ENCODE measurements around the gene APCDD1L.

Gene APCDD1L

GRCh38 chr20:58463256-58463655 is 51.9 kb downstream of the APCDD1L start:
- no peak for DNase-seq

GRCh38 chr20:58461899-58462298 is 53.3 kb downstream of the APCDD1L start:
- DNase-seq = no peak

GRCh38 chr20:58461104-58461503 is 54.1 kb downstream of the APCDD1L start:
- no peak for DNase-seq

DNA sequence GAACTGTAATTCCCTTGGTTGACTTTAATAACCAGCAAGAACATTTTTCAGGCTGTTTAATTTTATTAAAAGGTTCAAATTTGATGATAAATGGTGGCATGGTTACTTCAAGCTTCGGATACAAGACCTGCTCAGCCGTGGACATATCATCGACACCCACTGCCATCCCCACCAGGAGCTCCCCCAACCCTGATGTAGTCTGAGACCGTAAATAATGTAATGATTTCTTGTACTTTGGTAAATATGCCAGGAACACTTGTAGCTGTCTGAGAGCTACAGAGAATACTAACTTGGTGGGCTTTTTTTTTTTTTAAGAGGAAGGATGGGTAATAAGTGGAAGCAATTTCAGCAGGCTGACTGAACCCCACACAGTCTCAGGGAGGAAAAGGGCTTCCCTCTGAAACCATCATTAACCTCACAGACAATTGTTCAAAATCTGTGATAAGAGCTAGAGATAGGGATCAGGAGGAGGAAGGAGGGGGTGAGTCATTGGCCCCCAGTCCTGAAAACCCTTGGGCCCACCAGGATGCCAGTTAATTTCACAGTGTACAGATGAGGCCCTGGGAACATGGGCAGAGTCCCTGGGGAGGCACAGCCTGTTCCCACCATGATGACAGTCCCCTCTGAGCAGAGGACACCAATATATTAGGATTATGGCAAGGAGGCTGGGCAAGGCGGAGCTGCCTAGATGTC is 56.0 kb downstream of the APCDD1L start:
- no peak for DNase-seq

GRCh38 chr20:58458342-58459057 is 56.7 kb downstream of the APCDD1L start:
- DNase-seq = no peak

GRCh38 chr20:58457083-58457695 is 58.0 kb downstream of the APCDD1L start:
- no peak for DNase-seq

DNA sequence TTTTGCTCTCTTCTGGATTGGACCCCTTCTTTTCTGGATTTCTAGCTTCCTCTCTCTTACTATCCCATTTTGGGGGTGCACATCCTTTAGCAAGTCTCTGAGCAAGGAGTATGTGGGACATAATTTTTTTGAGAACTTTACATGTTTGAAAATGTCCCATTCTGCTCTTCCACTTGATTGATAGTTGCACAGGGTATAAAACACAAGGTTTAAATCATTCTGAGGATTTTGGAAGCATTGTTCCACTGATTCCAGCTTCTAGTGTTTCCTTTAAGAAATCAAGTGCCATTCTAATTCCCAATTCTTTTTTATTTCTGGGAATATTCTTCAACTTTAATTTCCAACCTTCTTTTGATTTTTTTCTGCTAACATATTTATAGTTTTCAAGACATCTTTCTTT is 60.7 kb downstream of the APCDD1L start:
- no peak for DNase-seq

- no peak for DNase-seq
These were observed 61.8 kb downstream of the APCDD1L start for GRCh38 chr20:58453391-58453790.

GRCh38 chr20:58452667-58453255 is 62.4 kb downstream of the APCDD1L start:
- no peak for DNase-seq

GRCh38 chr20:58450254-58450653 is 64.9 kb downstream of the APCDD1L start:
- no peak for DNase-seq

GRCh38 chr20:58449681-58450221 is 65.4 kb downstream of the APCDD1L start:
- DNase-seq = no peak

DNA sequence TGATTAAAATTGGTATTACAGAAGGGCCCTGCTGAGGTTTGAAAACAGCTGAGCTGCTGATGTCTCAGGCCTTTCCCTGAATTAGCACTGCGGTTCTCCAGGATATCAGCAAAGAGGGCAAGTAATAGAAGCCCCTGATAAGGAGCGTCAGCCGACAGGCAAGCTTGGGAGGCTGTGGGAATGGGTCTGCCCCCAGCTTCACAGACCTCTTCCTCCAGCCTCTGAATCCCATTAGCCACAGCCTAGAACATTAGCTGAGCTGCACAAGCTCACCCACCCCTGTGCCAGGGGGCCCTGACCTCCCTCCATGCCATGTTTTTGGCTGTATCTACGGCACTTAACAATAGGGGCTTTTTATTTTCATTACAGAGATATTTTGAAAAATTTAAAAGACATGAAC is 66.2 kb downstream of the APCDD1L start:
- no peak for DNase-seq

DNA sequence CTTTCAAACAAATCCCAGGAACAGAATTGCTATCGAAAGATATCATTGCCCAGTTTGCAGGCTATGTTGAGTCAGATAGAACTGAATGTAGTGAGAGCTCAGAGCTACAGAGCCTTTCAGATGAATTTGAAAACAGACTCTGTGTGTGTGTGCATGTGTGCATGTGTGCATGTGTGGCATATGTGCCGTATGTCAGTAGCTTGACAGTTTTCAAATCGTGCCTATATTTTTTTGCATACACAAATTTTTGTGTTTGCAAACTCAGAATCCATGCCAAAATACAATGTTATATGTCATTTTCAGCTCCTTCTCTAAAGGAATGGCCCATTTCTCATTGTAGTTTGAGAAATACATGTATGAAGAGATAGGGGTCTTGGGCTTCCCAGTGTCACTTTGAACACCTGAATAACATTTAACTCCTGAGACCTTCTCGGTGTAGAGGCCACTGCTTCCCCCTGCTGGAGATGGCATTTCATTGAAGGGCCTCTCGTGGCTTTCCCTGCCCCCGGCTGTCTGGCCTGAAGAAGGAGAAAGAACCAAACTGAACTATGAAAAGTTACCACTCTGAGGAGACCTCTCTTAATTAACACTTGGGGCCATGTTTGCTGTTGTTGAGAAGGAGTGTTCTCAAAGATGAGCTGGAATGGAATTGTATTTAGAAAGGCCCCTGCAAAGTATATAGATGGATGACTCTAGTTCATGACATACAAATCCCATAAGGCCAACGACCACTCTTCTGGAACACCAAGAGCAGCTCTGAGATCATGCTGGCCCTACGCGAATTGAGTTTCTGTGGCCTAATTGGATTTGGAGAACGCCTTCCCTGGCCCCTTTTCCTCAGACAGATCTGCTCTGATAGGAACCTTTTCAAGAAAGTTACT is 67.4 kb downstream of the APCDD1L start:
- peak; percentile 50 for DNase-seq

GRCh38 chr20:58446960-58447265 is 68.3 kb downstream of the APCDD1L start:
- DNase-seq = no peak

GRCh38 chr20:58446264-58446959 is 68.8 kb downstream of the APCDD1L start:
- no peak for DNase-seq

GRCh38 chr20:58444746-58445255 is 70.4 kb downstream of the APCDD1L start:
- no peak for DNase-seq

GRCh38 chr20:58441723-58442122 is 73.5 kb downstream of the APCDD1L start:
- no peak for DNase-seq

GRCh38 chr20:58440021-58440767 is 75.0 kb downstream of the APCDD1L start:
- no peak for DNase-seq

- no peak for DNase-seq
These were observed 76.0 kb downstream of the APCDD1L start for GRCh38 chr20:58438970-58439808.

All from amniotic stem cell (primary cell).